GM12874 (cell line): ENCODE data around the gene VASP.

Experiments
- CTCF ChIP-seq: IDR thresholded peaks from 2 replicates; pipeline ENCODE4 v1.5.1; 2011; ENCODE audit warnings: low read depth, mild to moderate bottlenecking, control low read depth, low read length, moderate library complexity; ENCODE audit not compliant: insufficient read depth

The VASP gene

GRCh38 chr19:45527731-45528130 is 20.5 kb downstream of the VASP start:
- TF ChIP-seq CTCF, result no peak

GRCh38 chr19:45528149-45528743 is 21.0 kb downstream of the VASP start:
- TF ChIP-seq CTCF, result no peak

- no peak for TF ChIP-seq CTCF
Measured at GRCh38 chr19:45528744-45529419, 21.6 kb downstream of the VASP start.

- no peak for TF ChIP-seq CTCF
Measured at GRCh38 chr19:45529420-45529785, 22.1 kb downstream of the VASP start.

- TF ChIP-seq CTCF, result no peak
Measured at GRCh38 chr19:45531349-45531748, 24.1 kb downstream of the VASP start.

- no peak for TF ChIP-seq CTCF
Measured at GRCh38 chr19:45539459-45539858, 32.2 kb downstream of the VASP start.

- no peak for TF ChIP-seq CTCF
Measured at GRCh38 chr19:45542234-45542668, 35.0 kb downstream of the VASP start.
